NOMO-1 (cell line): ENCODE data around the gene LSM14B.
"Not testable (repeated sequence)": the region's sequence is repeated elsewhere in the genome, so short reads cannot be mapped to it uniquely, and the experiment has no call there.

Experiments
- DNase-seq, 2 experiments: peaks; one replicate each; lab custom pipeline; 2025; ENCODE audit not compliant: unreplicated experiment in 2 of 2; lab: John Stamatoyannopoulos, UW

LSM14B gene

GRCh38 chr20:62121776-62122653, at the start of gene LSM14B:
Gene LSM14B, plus strand, starts transcription at chr20:62122475. Its CDS starts 192 bp downstream, at chr20:62122667.
- peak; percentile 91 to 98 for DNase-seq

GRCh38 chr20:62073323-62073722, 49.0 kb upstream of the LSM14B start:
- no peak for DNase-seq

- no peak for DNase-seq
Measured at GRCh38 chr20:62079166-62079565, 43.1 kb upstream of the LSM14B start.

GRCh38 chr20:62080249-62080990, 41.9 kb upstream of the LSM14B start:
- no peak for DNase-seq

- no peak for DNase-seq
Measured at GRCh38 chr20:62083312-62083711, 39.0 kb upstream of the LSM14B start.

GRCh38 chr20:62084224-62084623, 38.1 kb upstream of the LSM14B start:
- DNase-seq = not testable (repeated sequence)

- DNase-seq = no peak
Measured at GRCh38 chr20:62085206-62085605, 37.1 kb upstream of the LSM14B start.

- no peak for DNase-seq
Measured at GRCh38 chr20:62087227-62087626, 35.0 kb upstream of the LSM14B start.

GRCh38 chr20:62087632-62088031, 34.6 kb upstream of the LSM14B start:
- DNase-seq = no peak

- no peak for DNase-seq
Measured at GRCh38 chr20:62088258-62089127, 33.8 kb upstream of the LSM14B start.

GRCh38 chr20:62089393-62089792, 32.9 kb upstream of the LSM14B start:
- no peak for DNase-seq

- no peak for DNase-seq
Measured at GRCh38 chr20:62096421-62097380, 25.6 kb upstream of the LSM14B start.

GRCh38 chr20:62097881-62098407, 24.3 kb upstream of the LSM14B start:
- no peak for DNase-seq

GRCh38 chr20:62101078-62101477, 21.2 kb upstream of the LSM14B start:
- no peak for DNase-seq

GRCh38 chr20:62103508-62104233, 18.6 kb upstream of the LSM14B start:
- no peak for DNase-seq

GRCh38 chr20:62104234-62104789, 18.0 kb upstream of the LSM14B start:
- no peak for DNase-seq

GRCh38 chr20:62104791-62105345, 17.4 kb upstream of the LSM14B start:
- DNase-seq = no peak

- DNase-seq = no peak
Measured at GRCh38 chr20:62105592-62105991, 16.7 kb upstream of the LSM14B start.
